ENCODE results near the gene ZXDA.

ZXDA gene

DNA sequence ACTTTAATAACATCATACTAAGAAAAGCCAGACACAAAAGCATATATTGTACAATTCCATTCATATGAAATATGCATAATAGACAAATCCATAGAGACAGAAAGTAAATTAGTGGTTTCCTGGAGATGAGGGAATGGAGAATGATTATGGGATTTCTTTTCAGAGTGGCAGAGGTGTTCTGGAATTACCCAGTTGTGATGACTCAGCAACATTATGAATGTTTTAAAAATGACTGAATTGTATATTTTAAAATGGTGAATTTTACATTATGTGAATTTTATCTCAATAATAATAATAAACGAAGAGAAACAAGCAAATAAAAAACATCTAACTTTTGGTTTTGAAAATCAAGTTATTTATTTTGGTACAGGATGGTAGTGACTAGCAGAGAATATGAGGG, 11.2 kb downstream of the ZXDA start:
- DNase-seq: no peak

DNA sequence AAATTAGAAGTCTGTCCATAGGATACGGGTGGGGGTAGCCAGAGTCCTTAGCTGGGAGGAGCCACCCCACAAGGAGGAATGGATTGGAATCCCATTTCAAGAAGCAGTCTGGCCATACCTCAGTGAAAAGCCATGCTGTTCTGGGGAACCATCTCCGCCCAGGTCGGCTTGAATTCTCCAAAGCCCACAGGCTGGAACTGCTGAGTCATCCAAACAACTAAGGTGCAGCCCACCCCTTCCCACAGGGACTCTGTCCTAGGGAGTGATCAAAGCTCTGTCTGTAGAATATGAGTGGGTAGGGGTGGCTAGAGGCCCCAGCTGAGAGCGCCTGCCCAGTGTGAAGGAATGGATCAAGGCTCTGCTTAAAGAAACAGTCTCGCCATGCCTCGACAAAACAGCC, 38.8 kb downstream of the ZXDA start:
- DNase-seq: no peak

All from amygdala (tissue), 56 donors.